H54 (cell line): ENCODE results near the gene PADI1.

Source experiments
- DNase-seq: peaks from one replicate; pipeline ENCODE4 v3.0.0; 2011; ENCODE audit warnings: low spot score, mixed read lengths; ENCODE audit not compliant: insufficient read length
- FAIRE-seq: peaks from 3 replicates; lab custom pipeline; 2011; peaks lifted over from hg19 to GRCh38; lab: Jason Lieb, UNC
- POLR2A ChIP-seq: IDR thresholded peaks from 2 replicates; pipeline ENCODE4 v1.6.1; 2011; ENCODE audit warnings: low read depth, mild to moderate bottlenecking, low read length

The PADI1 gene

DNA sequence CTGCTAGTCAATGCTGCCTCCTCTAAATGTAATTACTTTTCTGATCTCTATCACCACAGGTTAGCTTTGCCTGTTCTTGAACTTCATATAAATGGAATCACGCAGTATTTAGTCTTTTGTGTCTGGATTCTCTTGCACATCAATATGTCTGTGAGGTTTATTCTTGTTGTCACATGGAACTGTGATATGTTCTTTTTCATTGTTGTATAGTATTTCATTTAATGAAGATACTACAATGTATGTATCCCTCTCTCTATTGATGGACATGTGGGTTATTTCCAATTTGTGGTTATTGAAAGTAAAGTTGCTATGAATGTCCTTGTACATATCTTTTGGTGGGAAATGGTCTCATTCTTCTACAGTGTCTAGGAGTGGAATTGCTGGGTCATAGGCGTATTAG lies 16.7 kb upstream of the PADI1 start:
- no peak for TF ChIP-seq POLR2A

DNA sequence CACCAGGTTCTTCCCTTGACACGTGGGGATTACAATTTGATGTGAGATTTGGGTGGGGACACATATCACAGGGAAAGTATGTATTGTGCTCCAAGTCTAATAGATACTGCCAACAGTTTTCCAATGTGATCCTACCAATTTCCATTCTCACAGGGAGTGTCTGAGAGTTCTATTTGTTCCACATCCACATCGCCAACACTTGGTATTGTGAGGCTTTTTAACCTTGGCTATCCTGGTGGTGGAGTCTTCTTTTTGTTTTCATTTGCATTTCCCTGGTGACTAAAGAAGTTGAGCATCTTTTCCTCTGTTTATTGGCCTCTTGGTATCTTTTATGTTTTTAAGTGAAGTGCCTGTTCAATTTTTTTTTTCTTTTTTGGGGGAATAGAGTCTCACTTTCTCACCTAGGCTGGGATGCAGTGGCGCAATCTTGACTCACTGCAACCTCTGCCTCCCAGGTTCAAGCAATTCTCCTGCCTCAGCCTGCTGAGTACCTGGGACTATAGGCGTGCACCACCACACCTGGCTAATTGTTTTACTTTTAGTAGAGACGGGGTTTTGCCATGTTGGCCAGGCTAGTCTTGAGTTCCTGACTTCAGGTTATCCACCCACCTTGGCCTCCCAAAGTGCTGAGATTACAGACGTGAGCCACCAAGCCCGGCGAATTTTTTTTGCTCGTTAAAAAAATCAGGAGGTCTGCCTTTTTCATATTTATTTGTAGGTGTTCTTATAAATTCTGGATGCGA lies 15.9 kb upstream of the PADI1 start:
- no peak for TF ChIP-seq POLR2A
- FAIRE-seq = no peak
- no peak for DNase-seq

More for the DNA sequence above, 16.7 kb upstream of the PADI1 start:
- DNase-seq (no peak), FAIRE-seq (no peak)

DNA sequence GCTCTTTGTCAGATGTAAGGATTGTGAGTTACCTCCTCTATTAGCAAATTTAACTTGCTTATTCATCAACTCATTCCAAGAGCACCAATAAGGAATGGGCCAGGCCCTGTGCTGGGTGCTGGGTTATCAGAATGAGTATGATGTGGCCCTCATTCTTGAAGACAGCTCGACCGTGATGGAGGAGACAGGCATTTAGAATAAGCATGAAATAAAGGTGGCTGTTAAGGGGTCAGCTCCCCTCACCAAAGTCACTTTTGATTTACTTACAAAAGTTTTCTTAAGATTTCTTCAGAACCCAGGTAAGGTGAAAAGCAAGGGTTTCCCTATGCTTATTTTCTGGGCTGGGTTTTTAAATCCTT lies 15.3 kb upstream of the PADI1 start:
- no peak for TF ChIP-seq POLR2A
- DNase-seq = no peak
- no peak for FAIRE-seq

DNA sequence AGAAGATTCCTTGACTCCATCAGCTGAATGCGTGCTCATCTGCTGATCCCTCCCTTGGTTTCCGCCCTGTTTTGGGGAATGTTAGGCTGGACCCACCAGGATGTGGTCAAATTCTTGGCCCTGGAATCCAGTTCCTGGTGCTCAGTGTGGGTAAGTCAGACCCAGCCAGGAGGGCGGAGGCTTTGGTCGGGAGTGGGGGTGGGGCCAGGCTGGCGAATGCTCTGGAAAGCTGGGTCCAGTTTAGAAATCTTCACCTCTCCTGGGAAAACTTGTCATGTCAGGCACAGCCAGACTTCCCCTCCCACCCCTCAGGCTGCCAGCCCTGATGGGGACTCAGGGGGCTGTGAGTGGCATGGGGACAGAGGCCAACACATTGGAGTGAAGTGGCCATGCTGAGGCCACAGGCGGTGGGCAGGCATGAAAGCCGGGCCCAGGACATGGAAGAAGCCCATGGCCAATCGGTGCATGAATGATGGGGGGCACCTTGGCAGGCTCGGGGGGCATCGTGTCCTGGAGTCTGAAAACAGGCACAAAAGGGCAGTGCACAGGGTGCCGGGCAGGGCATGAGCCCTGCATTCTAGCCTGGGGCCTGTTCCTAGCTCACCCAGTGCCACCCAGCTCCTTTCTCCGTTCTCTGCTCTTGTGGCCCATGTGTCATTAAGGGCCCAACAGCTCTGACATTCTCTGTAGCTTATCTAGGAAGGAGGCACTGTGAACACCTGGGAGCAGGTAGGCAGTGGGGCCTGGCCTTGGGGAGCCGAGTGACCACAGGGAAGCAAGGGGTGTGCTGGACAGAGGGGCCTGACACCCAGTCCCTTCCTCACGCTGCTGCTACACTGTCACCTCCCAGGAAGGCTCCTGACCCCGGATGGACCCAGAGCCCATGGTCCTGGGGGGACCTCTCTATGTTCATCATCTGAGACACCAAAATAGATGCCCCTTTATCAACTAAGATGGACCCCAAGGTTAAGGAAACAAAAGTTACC lies 14.6 kb upstream of the PADI1 start:
- TF ChIP-seq POLR2A = no peak
- peak; percentile 53 for DNase-seq
- peak; percentile 60 for FAIRE-seq

DNA sequence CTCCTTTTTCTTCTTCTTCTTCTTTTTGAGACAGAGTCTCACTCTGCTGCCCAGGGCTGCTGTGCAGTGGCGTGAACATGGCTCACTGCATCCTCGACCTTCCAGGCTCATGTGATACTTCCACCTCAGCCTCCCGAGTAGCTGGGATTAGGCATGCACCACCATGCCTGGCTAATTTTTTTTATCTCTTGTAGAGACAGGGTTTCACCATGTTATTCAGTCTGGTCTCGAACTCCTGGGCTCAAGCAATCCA lies 13.0 kb upstream of the PADI1 start:
- no peak for FAIRE-seq
- no peak for DNase-seq
- TF ChIP-seq POLR2A = no peak

DNA sequence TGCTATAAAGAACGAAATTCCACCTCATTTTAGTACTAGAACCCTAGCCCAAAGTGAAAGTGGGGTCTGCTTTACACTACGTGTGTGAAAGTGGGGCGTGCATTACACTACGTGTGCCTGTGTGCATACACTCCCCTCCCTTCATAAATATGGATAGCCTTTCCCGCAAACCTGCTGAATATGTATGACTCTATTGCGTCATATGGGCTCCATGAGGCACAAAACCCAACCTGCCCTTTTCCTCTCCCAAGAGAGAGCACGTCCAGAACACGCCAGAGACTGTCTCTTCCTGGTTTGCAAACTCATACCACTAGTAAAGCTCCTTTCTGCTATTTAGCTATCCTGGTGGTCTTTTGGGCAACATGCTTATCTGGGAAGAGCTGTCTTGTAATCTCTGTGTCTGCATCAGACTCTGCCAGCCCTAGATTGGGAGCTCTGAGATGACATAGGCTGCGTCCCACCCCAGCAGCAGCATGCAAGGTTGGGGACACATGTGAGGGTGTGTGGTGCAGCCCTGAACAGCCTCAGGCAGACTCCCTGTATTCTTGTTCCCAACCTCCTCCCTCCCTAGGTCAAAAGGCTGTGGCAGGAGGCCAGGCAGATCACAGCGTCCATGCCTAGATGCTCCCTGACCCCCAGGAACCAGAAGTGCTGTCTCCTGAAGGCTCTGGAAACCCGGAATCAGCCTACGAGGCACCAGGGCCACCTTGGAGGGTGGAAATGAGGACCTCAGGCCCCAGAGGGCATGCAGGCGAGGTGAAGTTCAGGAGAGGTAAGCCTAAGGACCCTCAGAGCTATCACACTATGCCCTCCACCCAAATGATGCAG lies 12.3 kb upstream of the PADI1 start:
- no peak for DNase-seq
- TF ChIP-seq POLR2A = no peak
- FAIRE-seq = no peak

DNA sequence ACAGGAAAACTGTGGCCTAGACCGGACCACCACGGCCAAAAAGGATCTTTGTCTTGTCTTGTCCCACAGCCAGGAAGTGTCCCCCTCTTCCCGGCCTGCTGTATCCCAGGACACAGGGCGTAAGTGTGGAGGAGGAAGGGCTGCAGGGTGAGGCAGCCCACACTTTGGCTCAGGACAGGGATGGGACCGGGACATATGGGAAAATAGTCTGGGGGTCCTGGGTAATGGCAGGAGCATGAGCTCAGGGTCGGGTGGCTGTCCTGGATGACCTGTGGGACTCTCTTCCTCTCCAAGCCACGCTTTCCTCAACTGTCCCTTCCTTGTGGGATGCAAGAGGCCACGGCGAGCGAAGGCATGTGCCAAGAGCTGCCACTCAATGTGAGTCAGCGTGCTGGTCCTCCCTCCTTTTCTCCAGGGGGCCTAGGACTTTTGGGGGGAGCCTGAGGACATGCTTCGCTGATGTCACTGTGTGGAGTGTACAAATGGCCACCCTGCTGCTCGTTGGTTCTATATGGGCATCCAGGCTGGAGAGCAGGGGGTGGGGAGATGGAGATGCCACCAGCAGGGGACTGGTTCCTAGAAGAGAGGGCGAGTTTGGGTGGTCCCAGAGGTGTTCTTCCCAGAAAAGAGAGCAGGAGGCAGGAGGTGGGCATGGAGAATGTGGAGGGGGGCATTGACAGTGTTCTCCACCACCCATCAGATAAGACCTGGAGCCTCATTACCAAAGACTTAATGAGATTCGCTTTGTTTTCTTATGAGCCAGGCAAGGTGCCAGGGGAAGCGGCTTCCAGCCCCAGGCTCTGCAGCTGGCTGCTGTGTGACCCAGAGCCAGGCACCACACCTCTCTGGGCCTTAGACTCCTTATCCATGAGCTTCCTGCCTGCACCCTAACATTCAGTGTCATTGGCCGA lies 11.5 kb upstream of the PADI1 start:
- no peak for DNase-seq
- TF ChIP-seq POLR2A = no peak
- FAIRE-seq = no peak

DNA sequence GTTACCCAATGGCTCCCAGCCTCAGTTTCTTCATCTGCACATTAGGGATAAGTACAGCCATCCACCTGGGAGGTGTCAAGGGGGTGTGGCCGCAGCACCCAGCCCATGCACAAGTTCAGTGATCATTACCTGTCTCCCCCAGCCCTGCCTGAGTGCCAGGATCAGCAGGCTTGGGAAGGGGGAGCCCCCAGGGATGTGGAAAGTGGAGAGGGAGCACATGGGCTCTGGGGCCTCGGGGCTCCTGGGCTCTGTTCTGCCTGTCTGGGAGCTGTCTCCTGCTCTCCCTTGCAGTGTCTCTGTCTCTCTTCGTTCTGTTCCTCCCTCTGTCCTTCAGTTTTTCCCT lies 10.8 kb upstream of the PADI1 start:
- no peak for TF ChIP-seq POLR2A
- FAIRE-seq (no peak), DNase-seq (no peak)

DNA sequence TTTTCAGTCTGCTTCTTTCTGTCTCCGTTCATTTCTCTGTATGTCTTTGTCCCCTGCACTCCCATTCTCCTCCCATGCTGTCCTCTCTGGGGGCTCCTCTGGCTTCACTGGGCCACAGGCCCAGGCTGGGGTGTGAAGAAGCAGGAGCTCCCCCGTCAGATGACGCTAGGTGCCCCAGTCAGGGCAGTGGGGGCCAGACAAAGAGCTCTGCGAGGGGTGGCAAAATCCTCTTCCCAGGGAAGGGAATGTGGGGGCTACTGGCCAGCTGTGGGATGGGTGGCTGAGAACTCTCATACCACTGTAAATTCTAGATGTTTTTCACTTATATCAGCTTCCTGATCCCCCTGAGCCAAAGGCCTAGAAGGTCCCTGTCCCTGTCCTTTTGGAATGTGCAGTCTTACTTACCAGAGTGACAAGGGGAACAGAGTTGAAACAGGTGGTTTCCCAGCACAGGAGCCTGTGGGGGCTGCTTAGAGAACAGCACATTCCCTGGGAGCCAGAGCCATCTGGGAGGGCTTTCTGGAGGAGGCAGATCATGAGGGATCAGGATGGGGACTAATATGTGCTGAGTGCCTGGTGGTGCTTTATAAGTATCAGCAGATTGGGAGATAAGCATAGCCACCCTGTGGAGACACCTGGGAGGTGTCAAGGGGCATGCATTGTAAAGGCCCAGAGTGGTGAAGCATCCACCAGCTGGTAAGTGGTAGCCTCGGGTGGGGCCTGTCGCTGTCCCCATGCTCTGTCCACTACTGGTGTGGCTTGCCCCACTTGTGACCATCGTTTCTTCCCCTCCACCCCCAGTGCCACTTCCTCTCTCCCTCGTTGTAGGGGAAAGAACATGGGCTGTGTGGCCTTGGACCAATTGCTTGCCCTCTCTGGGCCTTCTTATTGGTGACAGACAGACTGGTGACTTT lies 10.1 kb upstream of the PADI1 start:
- TF ChIP-seq POLR2A = no peak
- DNase-seq (no peak), FAIRE-seq (no peak)

DNA sequence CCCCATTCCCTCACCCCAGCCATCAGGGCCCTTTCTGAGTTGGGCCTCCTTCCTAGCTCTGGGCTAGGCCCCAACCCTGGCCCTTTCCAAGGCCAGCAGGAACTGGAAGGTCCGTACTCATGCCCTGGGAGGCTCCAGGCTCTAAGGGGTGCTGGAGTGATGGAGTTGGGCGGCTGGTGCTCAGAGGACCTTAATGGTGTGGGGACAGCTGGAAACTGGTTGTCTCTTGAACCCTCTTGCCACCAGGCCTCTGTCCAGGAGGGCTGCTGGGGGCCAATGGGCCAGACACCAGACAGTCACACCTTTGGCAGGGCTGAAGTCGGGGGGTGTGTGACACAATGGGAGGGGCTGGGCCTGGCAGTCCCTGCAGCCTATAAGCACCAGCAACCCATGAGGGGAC lies 9.2 kb upstream of the PADI1 start:
- no peak for TF ChIP-seq POLR2A
- FAIRE-seq = no peak
- DNase-seq = no peak

DNA sequence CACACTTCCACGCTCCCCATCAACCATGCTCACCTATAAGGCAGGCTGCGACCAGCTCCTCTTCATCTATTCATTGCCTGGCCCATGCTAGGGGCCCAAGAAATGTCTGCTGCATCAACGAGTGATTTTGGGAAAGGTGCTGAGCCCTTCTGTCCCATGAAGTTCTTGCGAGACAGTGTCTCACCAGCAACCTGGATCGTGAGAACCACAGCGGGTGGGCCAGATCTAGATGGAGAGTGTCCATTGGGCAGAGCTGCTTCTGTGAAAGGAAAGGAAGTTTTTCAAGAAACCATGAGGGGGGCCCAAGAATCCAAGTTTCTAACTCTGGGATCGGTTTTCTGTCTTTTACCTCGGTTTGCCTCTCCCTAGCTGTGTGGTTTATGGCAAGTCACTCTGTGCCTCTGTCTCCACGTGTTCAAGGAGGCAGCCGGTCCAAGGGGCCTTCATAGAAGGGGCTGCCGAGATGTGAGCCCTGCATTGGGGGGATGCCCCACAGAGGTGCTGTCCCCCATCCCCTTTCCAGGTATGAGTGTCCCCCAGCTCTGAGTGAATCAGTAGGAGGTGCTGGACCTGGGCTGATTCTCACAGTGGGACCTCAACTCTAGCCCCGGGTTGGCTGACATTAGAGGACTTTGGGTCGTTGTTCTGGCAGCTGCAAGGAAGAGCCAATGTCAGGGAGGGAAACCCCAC lies 8.3 kb upstream of the PADI1 start:
- DNase-seq = no peak
- no peak for TF ChIP-seq POLR2A
- FAIRE-seq = no peak

DNA sequence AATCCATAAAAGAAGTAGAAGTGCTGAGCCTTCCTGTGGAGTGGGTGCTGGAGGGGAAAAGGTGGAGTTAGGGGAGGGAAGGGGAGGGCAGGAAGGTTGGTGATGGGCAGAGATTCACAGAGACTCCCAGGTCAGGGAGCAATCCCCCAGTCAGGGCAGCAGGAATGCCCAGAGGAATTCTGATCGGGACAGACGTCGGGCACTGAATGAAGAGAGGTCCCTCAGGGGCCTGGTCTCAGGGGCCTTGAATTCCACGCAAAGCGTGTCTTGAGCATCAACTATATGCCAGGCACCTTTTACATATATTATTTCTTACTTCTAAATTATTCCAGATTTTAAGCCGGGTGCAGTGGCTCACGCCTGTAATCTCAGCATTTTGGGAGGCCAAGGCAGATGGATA lies 7.2 kb upstream of the PADI1 start:
- FAIRE-seq (no peak), DNase-seq (no peak)
- TF ChIP-seq POLR2A = no peak
